Measurements from ENCODE around the gene HUS1. TPM values are rescaled to one million over a fixed set of nuclear protein-coding genes. Genes with fewer than 3 reads are reported as not detected.

HUS1 gene
- total and polyA plus RNA-seq, 2 of the 4 experiments (the other 2 are of a cell fraction), result 16.2 to 18.3 TPM

GRCh38 chr7:47915616-47915976, 63.8 kb downstream of the HUS1 start:
- TF ChIP-seq SMC3 (IDR thresholded peaks at IDR 0.05; ENCODE audit: low read depth, low read length), result no peak
- TF ChIP-seq, protein P1, sequence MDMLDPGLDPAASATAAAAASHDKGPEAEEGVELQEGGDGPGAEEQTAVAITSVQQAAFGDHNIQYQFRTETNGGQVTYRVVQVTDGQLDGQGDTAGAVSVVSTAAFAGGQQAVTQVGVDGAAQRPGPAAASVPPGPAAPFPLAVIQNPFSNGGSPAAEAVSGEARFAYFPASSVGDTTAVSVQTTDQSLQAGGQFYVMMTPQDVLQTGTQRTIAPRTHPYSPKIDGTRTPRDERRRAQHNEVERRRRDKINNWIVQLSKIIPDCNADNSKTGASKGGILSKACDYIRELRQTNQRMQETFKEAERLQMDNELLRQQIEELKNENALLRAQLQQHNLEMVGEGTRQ (IDR thresholded peaks at IDR 0.05; ENCODE audit: low read depth, low read length), result no peak
- TF ChIP-seq RCOR1 (IDR thresholded peaks at IDR 0.05; ENCODE audit: insufficient replicate concordance, low read length), result no peak
- TF ChIP-seq BHLHE40 (IDR thresholded peaks at IDR 0.05; ENCODE audit: low read depth, low read length), result no peak
- TF ChIP-seq POLR2A (IDR thresholded peaks at IDR 0.05; ENCODE audit: low read depth, low read length), result no peak
- TF ChIP-seq, protein P2, sequence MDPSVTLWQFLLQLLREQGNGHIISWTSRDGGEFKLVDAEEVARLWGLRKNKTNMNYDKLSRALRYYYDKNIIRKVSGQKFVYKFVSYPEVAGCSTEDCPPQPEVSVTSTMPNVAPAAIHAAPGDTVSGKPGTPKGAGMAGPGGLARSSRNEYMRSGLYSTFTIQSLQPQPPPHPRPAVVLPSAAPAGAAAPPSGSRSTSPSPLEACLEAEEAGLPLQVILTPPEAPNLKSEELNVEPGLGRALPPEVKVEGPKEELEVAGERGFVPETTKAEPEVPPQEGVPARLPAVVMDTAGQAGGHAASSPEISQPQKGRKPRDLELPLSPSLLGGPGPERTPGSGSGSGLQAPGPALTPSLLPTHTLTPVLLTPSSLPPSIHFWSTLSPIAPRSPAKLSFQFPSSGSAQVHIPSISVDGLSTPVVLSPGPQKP (IDR thresholded peaks at IDR 0.05; ENCODE audit: borderline replicate concordance, low read depth, low read length), result no peak
- TF ChIP-seq MAZ (IDR thresholded peaks at IDR 0.05; ENCODE audit: borderline replicate concordance, low read depth, low read length), result no peak
- no peak for TF ChIP-seq RFX5 (IDR thresholded peaks at IDR 0.05; ENCODE audit: low read depth, low read length)
- no peak for TF ChIP-seq MAFK (IDR thresholded peaks at IDR 0.05; ENCODE audit: low read depth, low read length)
- no peak for TF ChIP-seq CTCF (conservative IDR thresholded peaks at IDR 0.05; ENCODE audit: low read depth, low read length)
- CTCF ChIA-PET, result no interaction called here

More at GRCh38 chr7:47915616-47915976, 63.8 kb downstream of the HUS1 start:
- in situ Hi-C loops (cut with MboI; ENCODE audit: low sequenced_read_pairs) (no loop called here), dilution Hi-C loops (cut with HindIII; ENCODE audit: low sequenced_read_pairs, unreplicated experiment) (no loop called here), intact Hi-C loops (cut with micrococcal nuclease) (no loop called here)
- no peak overlapping the region for H3K27ac ChIP-seq (ENCODE audit: insufficient read depth, low read length)
- no peak overlapping the region for H3K9ac ChIP-seq (ENCODE audit: low read depth, low read length)
- no TSS peak for BruUV-seq (replicated peaks)
- no peak overlapping the region for H2AK5ac ChIP-seq (ENCODE audit: low read depth, low read length)
- no peak overlapping the region for H3K14ac ChIP-seq (replicated peaks; ENCODE audit: low read depth, low read length)
- no peak overlapping the region for H2BK20ac ChIP-seq (ENCODE audit: low read depth, low read length)
- no peaks in the 10 kb centered on the region for H4K20me1 ChIP-seq (ENCODE audit: insufficient read depth, low read length)
- H3K9me3 ChIP-seq (ENCODE audit: control insufficient read depth, insufficient read depth, low read length), result peaks cover 6% of the 10 kb centered on the region
- H2AFZ ChIP-seq (replicated peaks; ENCODE audit: low read length, poor library complexity), result no peak overlapping the region
- no peak overlapping the region for H2AK9ac ChIP-seq (replicated peaks; ENCODE audit: low read depth, low read length, poor library complexity)
- no peak overlapping the region for H3K4me3 ChIP-seq (ENCODE audit: insufficient read depth, low read depth, low read length)
- H2BK15ac ChIP-seq (ENCODE audit: low read depth, low read length), result no peak overlapping the region
- DNase-seq, result no peak
- no peak overlapping the region for H2BK5ac ChIP-seq (ENCODE audit: low read depth, low read length, poor library complexity, severe bottlenecking)
- H4K5ac ChIP-seq (ENCODE audit: low read depth, low read length), result no peak overlapping the region
- WGBS, 2 experiments (ENCODE audit: extremely low coverage in 2 of 2, insufficient read length in 1 of 2), result no CpG with 5 or more reads among the region's 2 CpGs
- no peak overlapping the region for H3K18ac ChIP-seq (ENCODE audit: low read depth, low read length)
- H3K4me1 ChIP-seq (ENCODE audit: control insufficient read depth, insufficient read depth, low read length), result no peaks in the 10 kb centered on the region
- ATAC-seq (ENCODE audit: low read depth), result no peak
- H3K36me3 ChIP-seq (ENCODE audit: control insufficient read depth, insufficient read depth, low read length), result no peaks in the 10 kb centered on the region
- H3K27me3 ChIP-seq (ENCODE audit: control insufficient read depth, insufficient read depth, low read length), result peaks cover 35% of the 10 kb centered on the region
- H4K91ac ChIP-seq (ENCODE audit: insufficient read depth, low read depth, low read length), result no peak overlapping the region
- POLR2A ChIA-PET (ENCODE audit: unreplicated experiment), result no interaction called here
- no peak overlapping the region for H2BK120ac ChIP-seq (ENCODE audit: low read depth, low read length)
- no peak overlapping the region for H4K8ac ChIP-seq (ENCODE audit: low read depth in 2 of 2, low read length in 2 of 2)
- H3K79me1 ChIP-seq (ENCODE audit: low read depth in 1 of 2, low read length in 2 of 2), result no peaks in the 10 kb centered on the region
- H3K56ac ChIP-seq (ENCODE audit: extremely low read depth, insufficient read depth, low read length), result no peak overlapping the region
- no peak overlapping the region for H3K4ac ChIP-seq (ENCODE audit: low read depth, low read length)
- no peak overlapping the region for H3K23ac ChIP-seq (ENCODE audit: low read depth, low read length)
- no peak overlapping the region for H3K4me2 ChIP-seq (ENCODE audit: low read depth, low read length)
- no peaks in the 10 kb centered on the region for H3K9me1 ChIP-seq (ENCODE audit: insufficient read depth, low read length)
